ENCODE data around the gene SCARB1. TPM values are rescaled to one million over a fixed set of nuclear protein-coding genes. Genes with fewer than 3 reads are reported as not detected.
A peak's percentile ranks its signal among the peaks of the same experiment; 100 is the strongest.

The SCARB1 gene
- total RNA-seq, 1 donor = 9.4 TPM

DNA sequence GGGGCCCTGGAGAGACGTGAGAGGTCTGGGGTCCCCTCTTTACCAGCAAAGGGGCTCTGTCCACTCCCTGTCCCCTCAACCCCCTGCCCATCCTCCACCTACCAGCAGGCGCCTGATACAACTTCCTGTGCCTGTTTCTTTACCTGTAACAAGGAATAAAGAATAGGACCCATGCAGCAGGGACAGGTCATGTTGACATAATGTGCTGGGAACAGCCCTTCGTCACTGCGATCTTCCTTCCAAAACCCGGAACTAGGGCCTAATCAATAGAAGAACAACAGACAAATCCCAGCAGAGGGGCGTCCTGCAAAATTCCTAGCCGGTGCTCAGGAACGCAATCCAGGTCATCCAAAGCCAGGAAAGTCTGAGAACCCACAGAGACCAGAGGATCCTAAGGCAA lies 32.1 kb downstream of the SCARB1 start:
- H3K27ac ChIP-seq (ENCODE audit: low read depth, low read length) = no peak overlapping the region
- DNase-seq (ENCODE audit: insufficient read length, low spot score, missing footprints) = no peak
- no peaks in the 10 kb centered on the region for H3K36me3 ChIP-seq (ENCODE audit: insufficient read depth, low read length)
- H2AFZ ChIP-seq (ENCODE audit: low read length) = no peak overlapping the region
- TF ChIP-seq, protein P1, sequence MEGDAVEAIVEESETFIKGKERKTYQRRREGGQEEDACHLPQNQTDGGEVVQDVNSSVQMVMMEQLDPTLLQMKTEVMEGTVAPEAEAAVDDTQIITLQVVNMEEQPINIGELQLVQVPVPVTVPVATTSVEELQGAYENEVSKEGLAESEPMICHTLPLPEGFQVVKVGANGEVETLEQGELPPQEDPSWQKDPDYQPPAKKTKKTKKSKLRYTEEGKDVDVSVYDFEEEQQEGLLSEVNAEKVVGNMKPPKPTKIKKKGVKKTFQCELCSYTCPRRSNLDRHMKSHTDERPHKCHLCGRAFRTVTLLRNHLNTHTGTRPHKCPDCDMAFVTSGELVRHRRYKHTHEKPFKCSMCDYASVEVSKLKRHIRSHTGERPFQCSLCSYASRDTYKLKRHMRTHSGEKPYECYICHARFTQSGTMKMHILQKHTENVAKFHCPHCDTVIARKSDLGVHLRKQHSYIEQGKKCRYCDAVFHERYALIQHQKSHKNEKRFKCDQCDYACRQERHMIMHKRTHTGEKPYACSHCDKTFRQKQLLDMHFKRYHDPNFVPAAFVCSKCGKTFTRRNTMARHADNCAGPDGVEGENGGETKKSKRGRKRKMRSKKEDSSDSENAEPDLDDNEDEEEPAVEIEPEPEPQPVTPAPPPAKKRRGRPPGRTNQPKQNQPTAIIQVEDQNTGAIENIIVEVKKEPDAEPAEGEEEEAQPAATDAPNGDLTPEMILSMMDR (IDR thresholded peaks at IDR 0.05; ENCODE audit: extremely low read depth, low read depth, low read length) = no peak
- no peaks in the 10 kb centered on the region for H4K20me1 ChIP-seq (ENCODE audit: insufficient read depth, low read length)
- no peak overlapping the region for H3K4me3 ChIP-seq (ENCODE audit: insufficient read depth, low read length)
- H3K27me3 ChIP-seq (ENCODE audit: insufficient read depth, low read length) = no peaks in the 10 kb centered on the region
- H3K79me2 ChIP-seq (ENCODE audit: insufficient read depth, low read length) = peaks cover 3% of the 10 kb centered on the region
- no peak overlapping the region for H3K4me2 ChIP-seq (ENCODE audit: insufficient read depth, low read length)
- peaks cover 7% of the 10 kb centered on the region for H3K9me3 ChIP-seq (ENCODE audit: low read depth, low read length)
- peaks cover 18% of the 10 kb centered on the region for H3K4me1 ChIP-seq (ENCODE audit: insufficient read depth, low read length)

DNA sequence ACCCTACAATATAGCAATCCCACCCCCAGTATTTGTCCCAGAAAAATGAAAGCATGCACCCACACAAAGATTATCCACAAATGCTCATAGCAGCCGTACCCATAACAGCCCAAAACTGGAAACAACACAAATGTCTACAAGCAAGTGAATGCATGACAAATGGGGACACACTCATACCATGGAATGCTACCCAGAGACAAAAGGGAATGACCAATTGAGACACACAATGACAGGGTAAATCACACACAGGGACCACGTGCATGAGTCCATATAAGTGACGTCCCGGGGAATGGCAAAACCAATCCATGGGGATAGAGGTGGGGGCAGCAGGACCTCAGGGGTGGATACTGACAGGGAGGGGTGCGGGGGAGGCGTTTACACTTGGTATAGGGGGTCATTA lies 33.4 kb downstream of the SCARB1 start:
- TF ChIP-seq, protein P1 (IDR thresholded peaks at IDR 0.05; ENCODE audit: extremely low read depth, low read depth, low read length) = no peak
- Histone ChIP-seq H3K4me1 (ENCODE audit: insufficient read depth, low read length) (peaks cover 18% of the 10 kb centered on the region), H2AFZ (ENCODE audit: low read length) (no peak overlapping the region), H3K9me3 (ENCODE audit: low read depth, low read length) (peaks cover 7% of the 10 kb centered on the region), H3K79me2 (ENCODE audit: insufficient read depth, low read length) (peaks cover 3% of the 10 kb centered on the region), H3K4me3 (ENCODE audit: insufficient read depth, low read length) (no peak overlapping the region), H3K36me3 (ENCODE audit: insufficient read depth, low read length) (no peaks in the 10 kb centered on the region), H4K20me1 (ENCODE audit: insufficient read depth, low read length) (no peaks in the 10 kb centered on the region), H3K27ac (ENCODE audit: low read depth, low read length) (no peak overlapping the region), H3K4me2 (ENCODE audit: insufficient read depth, low read length) (no peak overlapping the region), H3K27me3 (ENCODE audit: insufficient read depth, low read length) (no peaks in the 10 kb centered on the region)
- DNase-seq (ENCODE audit: insufficient read length, low spot score, missing footprints) = no peak

DNA sequence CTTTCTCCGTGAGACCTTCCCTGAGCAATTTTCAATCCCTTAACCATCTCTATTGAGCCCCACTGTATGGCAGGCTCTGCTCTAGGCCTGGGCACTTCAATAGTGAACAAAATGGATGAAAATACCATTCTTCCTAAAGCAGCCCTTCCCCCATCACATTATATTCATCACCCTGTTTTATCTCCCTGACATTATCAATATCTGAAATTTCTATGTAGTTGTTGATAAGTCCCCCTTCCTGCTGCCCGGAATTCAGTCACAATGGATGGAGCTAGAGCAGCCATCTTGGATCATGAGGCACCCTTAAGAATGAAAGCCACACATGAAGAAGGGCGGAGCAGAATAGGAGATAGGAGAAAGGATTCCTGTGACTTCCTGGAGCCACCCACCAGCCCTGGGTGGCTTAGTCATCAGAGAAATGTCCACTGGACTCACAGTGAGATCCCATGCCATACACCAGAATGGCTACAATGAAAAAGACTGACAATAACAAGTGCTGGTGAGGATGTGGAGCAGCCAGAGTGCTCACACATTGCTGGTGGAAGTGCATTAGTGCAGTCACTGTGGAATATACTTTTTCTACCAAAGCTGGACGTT lies 33.9 kb downstream of the SCARB1 start:
- no peaks in the 10 kb centered on the region for H4K20me1 ChIP-seq (ENCODE audit: insufficient read depth, low read length)
- no peak overlapping the region for H2AFZ ChIP-seq (ENCODE audit: low read length)
- no peak overlapping the region for H3K4me3 ChIP-seq (ENCODE audit: insufficient read depth, low read length)
- H3K4me1 ChIP-seq (ENCODE audit: insufficient read depth, low read length) = peaks cover 18% of the 10 kb centered on the region
- no peaks in the 10 kb centered on the region for H3K36me3 ChIP-seq (ENCODE audit: insufficient read depth, low read length)
- TF ChIP-seq, protein P1 (IDR thresholded peaks at IDR 0.05; ENCODE audit: extremely low read depth, low read depth, low read length) = no peak
- H3K9me3 ChIP-seq (ENCODE audit: low read depth, low read length) = peaks cover 7% of the 10 kb centered on the region
- peaks cover 3% of the 10 kb centered on the region for H3K79me2 ChIP-seq (ENCODE audit: insufficient read depth, low read length)
- H3K27me3 ChIP-seq (ENCODE audit: insufficient read depth, low read length) = no peaks in the 10 kb centered on the region
- H3K4me2 ChIP-seq (ENCODE audit: insufficient read depth, low read length) = no peak overlapping the region
- H3K27ac ChIP-seq (ENCODE audit: low read depth, low read length) = peak overlapping the region; percentile 94
- no peak for DNase-seq (ENCODE audit: insufficient read length, low spot score, missing footprints)

DNA sequence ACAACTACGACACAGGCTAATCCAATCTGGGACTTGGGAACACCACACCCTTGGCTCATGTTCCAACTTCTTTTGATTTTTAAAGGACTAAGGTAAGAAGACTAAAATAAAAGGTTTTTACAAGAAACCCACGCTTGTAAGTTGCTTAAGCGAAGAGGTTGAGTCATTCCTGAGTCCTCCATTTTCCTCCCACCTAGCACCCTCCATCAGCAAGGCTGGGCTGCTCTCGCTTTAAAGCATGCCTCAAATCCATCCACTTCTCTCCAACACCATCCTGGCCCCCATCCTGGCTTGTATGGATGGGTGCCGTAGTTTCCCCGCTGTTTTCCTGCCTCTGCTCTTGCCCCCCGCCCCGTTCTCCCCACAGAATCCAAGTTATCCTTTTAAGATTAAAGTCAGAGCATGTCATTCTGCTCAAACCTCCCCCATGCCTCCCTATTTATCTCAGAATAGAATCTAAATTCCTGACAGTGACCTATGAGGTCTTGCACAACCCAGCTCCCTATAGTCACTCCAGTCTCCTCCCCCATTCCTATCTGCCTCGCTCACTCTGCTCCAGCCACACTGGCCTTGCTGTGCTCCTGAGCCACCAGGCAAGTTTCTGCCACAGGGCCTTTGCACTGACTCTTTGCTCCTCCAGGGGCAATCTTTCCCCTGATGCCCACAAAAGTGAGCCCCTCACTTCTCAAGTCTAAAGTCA lies 34.5 kb downstream of the SCARB1 start:
- no peaks in the 10 kb centered on the region for H3K36me3 ChIP-seq (ENCODE audit: insufficient read depth, low read length)
- H3K9me3 ChIP-seq (ENCODE audit: low read depth, low read length) = peaks cover 7% of the 10 kb centered on the region
- H4K20me1 ChIP-seq (ENCODE audit: insufficient read depth, low read length) = no peaks in the 10 kb centered on the region
- H3K4me2 ChIP-seq (ENCODE audit: insufficient read depth, low read length) = peak overlapping the region; percentile 73
- H3K27me3 ChIP-seq (ENCODE audit: insufficient read depth, low read length) = no peaks in the 10 kb centered on the region
- peaks cover 3% of the 10 kb centered on the region for H3K79me2 ChIP-seq (ENCODE audit: insufficient read depth, low read length)
- H3K27ac ChIP-seq (ENCODE audit: low read depth, low read length) = peak overlapping the region; percentile 94
- TF ChIP-seq, protein P1 (IDR thresholded peaks at IDR 0.05; ENCODE audit: extremely low read depth, low read depth, low read length) = no peak
- peak overlapping the region; percentile 75 for H2AFZ ChIP-seq (ENCODE audit: low read length)
- H3K4me1 ChIP-seq (ENCODE audit: insufficient read depth, low read length) = peaks cover 18% of the 10 kb centered on the region
- peak overlapping the region; percentile 27 for H3K4me3 ChIP-seq (ENCODE audit: insufficient read depth, low read length)
- DNase-seq (ENCODE audit: insufficient read length, low spot score, missing footprints) = peak; percentile 95

Measured in osteoblast (primary cell).